B cell (primary cell): ENCODE results near the gene CCIN. TPM values are rescaled to one million over a fixed set of nuclear protein-coding genes. Genes with fewer than 3 reads are reported as not detected.

Experiments used
- ATAC-seq: fragments of 200-7000 bp; cut with Tn5 transposase; one replicate; pipeline ENCODE4 v1.10.0; 2021; ENCODE audit warnings: low read depth, mild to moderate bottlenecking, moderate number of reproducible peaks, moderate library complexity
- CTCF ChIA-PET: fragments of 350-600 bp; sonication (Branson Sonifier 250); formaldehyde crosslinking; loops from one replicate; lab custom pipeline; 2021; ENCODE audit warnings: antibody characterized with exemption, inconsistent platforms; lab: Charles Lee
- POLR2A ChIA-PET: fragments of 350-600 bp; sonication (Branson Sonifier 250); formaldehyde crosslinking; loops from one replicate; lab custom pipeline; 2021; ENCODE audit warnings: antibody characterized with exemption; lab: Charles Lee
- DNase-seq: peaks from one replicate; pipeline ENCODE4 v3.0.0; 2013
- H2AFZ ChIP-seq: 2 replicates; pipeline ENCODE4 v1.6.1; 2012; ENCODE audit warnings: mild to moderate bottlenecking, low read depth, low read length; ENCODE audit not compliant: insufficient read depth, poor library complexity, severe bottlenecking
- H3K27ac ChIP-seq, 2 donors: 1 replicate in 1 of 2; 2 replicates in 1 of 2; pipeline ENCODE4 v1.5.1; 2012 to 2013; ENCODE audit warnings: low read length in 2 of 2, mild to moderate bottlenecking in 2 of 2, moderate library complexity in 1 of 2
- H3K27me3 ChIP-seq, 4 experiments: fragments of 200-600 bp in 1 of 4; sonication (generic) in 1 of 4; replicated peaks in 1 of 4; 1 replicate in 2 of 4; 2 replicates in 2 of 4; pipeline versions ENCODE4 v1.6.1 to v1.7.0; 2013 to 2016; ENCODE audit warnings: low read length in 3 of 4, mild to moderate bottlenecking in 2 of 4, mixed read lengths in 1 of 4, moderate library complexity in 1 of 4; ENCODE audit not compliant: insufficient read depth in 4 of 4, control insufficient read depth in 3 of 4; ENCODE audit errors: control extremely low read depth in 1 of 4
- H3K36me3 ChIP-seq, 2 experiments: replicated peaks in 1 of 2; 1 replicate in 1 of 2; 2 replicates in 1 of 2; pipeline versions ENCODE4 v1.6.1 to v1.7.1; 2013; ENCODE audit warnings: low read length in 1 of 2; ENCODE audit not compliant: insufficient read depth in 2 of 2, control insufficient read depth in 1 of 2; ENCODE audit errors: control extremely low read depth in 1 of 2, extremely low read depth in 1 of 2
- H3K4me1 ChIP-seq, 2 donors: fragments of 200-600 bp in 1 of 2; sonication (generic) in 1 of 2; 1 replicate in 1 of 2; 2 replicates in 1 of 2; pipeline versions ENCODE4 v1.5.1 to v1.6.1; 2013 to 2017; ENCODE audit warnings: low read length in 2 of 2; ENCODE audit not compliant: control insufficient read depth in 2 of 2, insufficient read depth in 2 of 2
- H3K4me2 ChIP-seq: replicated peaks from 2 replicates; pipeline ENCODE3; 2012; ENCODE audit warnings: mild to moderate bottlenecking, low read depth, low read length; ENCODE audit not compliant: poor library complexity, severe bottlenecking
- H3K4me3 ChIP-seq, 5 experiments: fragments of 200-600 bp in 1 of 5; sonication (generic) in 1 of 5; 1 replicate in 3 of 5; 2 replicates in 2 of 5; pipeline versions ENCODE4 v1.5.1 to v1.7.0; 2011 to 2016; ENCODE audit warnings: low read length in 4 of 5, mild to moderate bottlenecking in 4 of 5, low read depth in 2 of 5, control low read depth in 1 of 5, moderate library complexity in 1 of 5; ENCODE audit not compliant: insufficient read depth in 1 of 5; ENCODE audit errors: control extremely low read depth in 1 of 5, extremely low read depth in 1 of 5
- H3K79me2 ChIP-seq: fragments of 200-600 bp; sonication (generic); one replicate; pipeline ENCODE4 v1.6.0; 2016; ENCODE audit warnings: low read length; ENCODE audit not compliant: control insufficient read depth, insufficient read depth
- H3K9ac ChIP-seq: fragments of 200-600 bp; sonication (generic); 2 replicates; pipeline ENCODE4 v1.6.1; 2017; ENCODE audit warnings: mild to moderate bottlenecking, low read length, moderate library complexity
- H3K9me3 ChIP-seq, 3 donors: one replicate each; pipeline versions ENCODE4 v1.6.1 to v1.7.1; 2013; ENCODE audit warnings: low read length in 2 of 3; ENCODE audit not compliant: control insufficient read depth in 2 of 3, insufficient read depth in 1 of 3; ENCODE audit errors: control extremely low read depth in 1 of 3
- H4K20me1 ChIP-seq: 2 replicates; pipeline ENCODE4 v1.6.0; 2012; ENCODE audit warnings: mild to moderate bottlenecking, low read length; ENCODE audit not compliant: insufficient read depth, control insufficient read depth, poor library complexity, severe bottlenecking
- H3K27ac Mint-ChIP-seq: one replicate; pipeline ENCODE4 v1.8.0; 2021; ENCODE audit warnings: mixed read lengths
- H3K27me3 Mint-ChIP-seq: one replicate; pipeline ENCODE4 v1.8.0; 2021; ENCODE audit warnings: mixed read lengths
- H3K4me1 Mint-ChIP-seq: one replicate; pipeline ENCODE4 v1.8.0; 2021; ENCODE audit warnings: mixed read lengths
- H3K4me3 Mint-ChIP-seq: one replicate; pipeline ENCODE4 v1.8.0; 2021; ENCODE audit warnings: mixed read lengths
- H3K9me3 Mint-ChIP-seq: one replicate; pipeline ENCODE4 v1.8.0; 2022; ENCODE audit warnings: mixed read lengths; ENCODE audit not compliant: insufficient read depth
- EZH2 ChIP-seq: IDR thresholded peaks from 2 replicates; pipeline ENCODE4 v1.6.1; 2012; ENCODE audit warnings: borderline replicate concordance, low read depth, mild to moderate bottlenecking, moderate library complexity, low read length; ENCODE audit not compliant: insufficient read depth, poor library complexity, severe bottlenecking
- WGBS: methylation state at CpG from one replicate; pipeline ENCODE4 v1.1.5; 2013; ENCODE audit warnings: missing lambda C conversion rate; ENCODE audit not compliant: insufficient coverage; 5-methylcytosine and 5-hydroxymethylcytosine counted together
- intact Hi-C: fragments of 100-400 bp; cut with micrococcal nuclease; formaldehyde crosslinking; loops from one replicate; pipeline ENCODE4 v1.10.0; 2022
- polyA plus RNA-seq: library from polyadenylated mRNA; depleted of rRNA; stranded (reverse); fragments of >200 nt; gene quantifications from 2 replicates; pipeline ENCODE4 v1.2.3, GENCODE V29; 2012
- total RNA-seq, 2 donors: library from RNA; stranded (reverse); fragments of 120-200 nt in 1 of 2; gene quantifications; 1 replicate in 1 of 2; 2 replicates in 1 of 2; pipeline versions ENCODE4 v1.2.3 to v1.2.4, GENCODE V29; 2013 to 2022
- TF ChIP-seq, protein P1 (sequence below): fragments of 200-600 bp; IDR thresholded peaks from one replicate; pipeline ENCODE4 v1.8.0; 2022; ENCODE audit warnings: antibody characterized with exemption, mild to moderate bottlenecking

The CCIN gene
- total and polyA plus RNA-seq, 2 donors (not counting 1 experiment from before 2014, with no cell fraction given), result 0.15 TPM; not detected in 1

DNA sequence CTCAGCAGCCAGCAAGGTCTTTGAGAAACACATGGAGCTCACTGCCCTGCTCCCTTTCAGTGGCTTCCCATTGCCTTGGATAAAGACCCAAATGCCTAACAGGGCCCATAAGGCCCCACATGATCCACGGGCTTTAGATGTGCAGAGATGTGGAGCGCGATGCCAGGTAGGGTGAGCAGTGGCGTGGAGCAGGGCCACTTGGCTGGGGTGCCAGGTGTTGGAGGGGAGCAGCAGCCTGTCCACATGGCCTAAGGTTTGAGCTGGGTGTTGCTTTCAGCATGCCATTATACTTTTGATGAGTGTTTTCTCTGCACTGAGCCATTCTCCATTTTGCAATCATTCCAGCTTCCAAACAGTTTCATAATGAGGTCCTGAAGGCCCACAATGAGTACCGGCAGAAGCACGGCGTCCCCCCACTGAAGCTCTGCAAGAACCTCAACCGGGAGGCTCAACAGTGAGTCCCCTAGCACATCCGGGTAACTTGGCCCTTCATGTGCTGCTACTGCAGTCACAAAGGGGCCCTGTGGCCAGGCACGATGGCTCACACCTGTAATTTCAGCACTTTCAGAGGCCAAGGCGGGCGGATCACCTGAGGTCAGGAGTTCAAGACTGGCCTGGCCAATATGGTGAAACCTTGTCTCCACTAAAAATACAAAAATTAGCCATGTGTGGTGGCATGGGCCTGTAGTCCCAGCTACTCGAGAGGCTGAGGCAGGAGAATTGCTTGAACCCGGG lies 21.6 kb upstream of the CCIN start:
- intact Hi-C loops, result no loop called here
- Histone ChIP-seq H2AFZ (no peak overlapping the region), H3K4me1 (peaks cover 51 to 82% of the 10 kb centered on the region in 2 donors), H3K27me3 (no peaks in the 10 kb centered on the region), H3K4me3 (no peak overlapping the region), H3K9me3 (peaks cover 0 to 9% (median 5%) of the 10 kb centered on the region in 3 donors), H3K27ac (no peak overlapping the region), H3K79me2 (peaks cover 54% of the 10 kb centered on the region), H4K20me1 (no peaks in the 10 kb centered on the region), H3K36me3 (peaks cover 0 to 5% of the 10 kb centered on the region in 2 experiments), H3K4me2 (no peak overlapping the region), H3K9ac (no peak overlapping the region)
- Mint-ChIP-seq H3K4me3 (no peak overlapping the region), H3K27me3 (no peaks in the 10 kb centered on the region), H3K9me3 (no peaks in the 10 kb centered on the region), H3K4me1 (peaks cover 79% of the 10 kb centered on the region), H3K27ac (peak overlapping the region; percentile 56)
- ChIA-PET POLR2A (interaction anchor here (0.9 kb wide), 1 partner anchor 11 kb away, joined by 3 read pairs; the partner anchor contains the start of gene GLIPR2), CTCF (interaction anchor here (1.0 to 5.9 kb wide), 4 partner anchors 14 to 58 kb away, joined by 3 to 54 read pairs (median 10); partner anchors contain the start of gene CCIN)
- DNase-seq (no peak), ATAC-seq (no peak)
- 95% methylated on average over 14 of the region's 14 CpGs for WGBS
- no peak for TF ChIP-seq EZH2
- TF ChIP-seq, protein P1, sequence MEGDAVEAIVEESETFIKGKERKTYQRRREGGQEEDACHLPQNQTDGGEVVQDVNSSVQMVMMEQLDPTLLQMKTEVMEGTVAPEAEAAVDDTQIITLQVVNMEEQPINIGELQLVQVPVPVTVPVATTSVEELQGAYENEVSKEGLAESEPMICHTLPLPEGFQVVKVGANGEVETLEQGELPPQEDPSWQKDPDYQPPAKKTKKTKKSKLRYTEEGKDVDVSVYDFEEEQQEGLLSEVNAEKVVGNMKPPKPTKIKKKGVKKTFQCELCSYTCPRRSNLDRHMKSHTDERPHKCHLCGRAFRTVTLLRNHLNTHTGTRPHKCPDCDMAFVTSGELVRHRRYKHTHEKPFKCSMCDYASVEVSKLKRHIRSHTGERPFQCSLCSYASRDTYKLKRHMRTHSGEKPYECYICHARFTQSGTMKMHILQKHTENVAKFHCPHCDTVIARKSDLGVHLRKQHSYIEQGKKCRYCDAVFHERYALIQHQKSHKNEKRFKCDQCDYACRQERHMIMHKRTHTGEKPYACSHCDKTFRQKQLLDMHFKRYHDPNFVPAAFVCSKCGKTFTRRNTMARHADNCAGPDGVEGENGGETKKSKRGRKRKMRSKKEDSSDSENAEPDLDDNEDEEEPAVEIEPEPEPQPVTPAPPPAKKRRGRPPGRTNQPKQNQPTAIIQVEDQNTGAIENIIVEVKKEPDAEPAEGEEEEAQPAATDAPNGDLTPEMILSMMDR, result no peak
